WTC11 (cell line): ENCODE measurements around the gene TCEA2.
A peak's percentile ranks its signal among the peaks of the same experiment; 100 is the strongest.

Source experiments
- ATF3 ChIP-seq: sonication (generic); formaldehyde crosslinking; conservative IDR thresholded peaks from 2 replicates; pipeline ENCODE4 v1.8.1; 2022; ENCODE audit warnings: mild to moderate bottlenecking, missing genetic modification reagents
- CTCF ChIP-seq: fragments of 200-600 bp; IDR thresholded peaks from 2 replicates; pipeline ENCODE4 v1.8.0; 2022; ENCODE audit warnings: antibody characterized with exemption
- ESRRA ChIP-seq: sonication (generic); formaldehyde crosslinking; IDR thresholded peaks from 2 replicates; pipeline ENCODE4 v1.8.1; 2022; ENCODE audit warnings: mild to moderate bottlenecking, missing genetic modification reagents, borderline replicate concordance
- FOXJ3 ChIP-seq: sonication (generic); formaldehyde crosslinking; IDR thresholded peaks from 2 replicates; pipeline ENCODE4 v1.9.0; 2021; ENCODE audit warnings: missing genetic modification reagents, mild to moderate bottlenecking, borderline replicate concordance
- FOXP4 ChIP-seq: sonication (generic); formaldehyde crosslinking; IDR thresholded peaks from 2 replicates; pipeline ENCODE4 v1.8.0; 2022; ENCODE audit warnings: mild to moderate bottlenecking, missing genetic modification reagents
- MLX ChIP-seq: sonication (generic); formaldehyde crosslinking; IDR thresholded peaks from 2 replicates; pipeline ENCODE4 v1.8.1; 2023; ENCODE audit warnings: mild to moderate bottlenecking, missing genetic modification reagents, moderate library complexity
- NR3C1 ChIP-seq: sonication (generic); formaldehyde crosslinking; conservative IDR thresholded peaks from 2 replicates; pipeline ENCODE4 v1.8.1; 2023; ENCODE audit warnings: low read depth, mild to moderate bottlenecking, missing genetic modification reagents
- SMAD3 ChIP-seq: sonication (generic); formaldehyde crosslinking; IDR thresholded peaks from 2 replicates; pipeline ENCODE4 v1.8.0; 2022; ENCODE audit warnings: missing genetic modification reagents, mild to moderate bottlenecking, borderline replicate concordance
- SP1 ChIP-seq: sonication (generic); formaldehyde crosslinking; conservative IDR thresholded peaks from 2 replicates; pipeline ENCODE4 v1.8.1; 2022; ENCODE audit warnings: missing genetic modification reagents
- STAT6 ChIP-seq: sonication (generic); formaldehyde crosslinking; conservative IDR thresholded peaks from 2 replicates; pipeline ENCODE4 v1.8.1; 2023; ENCODE audit warnings: mild to moderate bottlenecking, low read depth, missing genetic modification reagents, moderate library complexity
- ZNF512 ChIP-seq: sonication (generic); formaldehyde crosslinking; IDR thresholded peaks from 2 replicates; pipeline ENCODE4 v1.8.1; 2022; ENCODE audit warnings: missing genetic modification reagents, borderline replicate concordance

- TF ChIP-seq CTCF (peak; percentile 91), ATF3 (CRISPR knock-in tag) (no peak), SP1 (CRISPR knock-in tag) (peak; percentile 69), ESRRA (CRISPR knock-in tag) (no peak), ZNF512 (CRISPR knock-in tag) (no peak), STAT6 (CRISPR knock-in tag) (no peak), FOXP4 (no peak), FOXJ3 (no peak), MLX (CRISPR knock-in tag) (no peak), SMAD3 (CRISPR knock-in tag) (no peak), NR3C1 (CRISPR knock-in tag) (no peak)
Observed at GRCh38 chr20:64101731-64102621, 39.0 kb downstream of the TCEA2 start.
